NB4 (cell line): ENCODE results near the gene CLNS1A.

Experiments used
- DNase-seq: peaks from one replicate; pipeline ENCODE4 v3.0.0; 2010; ENCODE audit warnings: low read depth
- H3K4me3 ChIP-seq: one replicate; pipeline ENCODE4 v1.5.1; 2011; ENCODE audit warnings: mild to moderate bottlenecking, low read depth, low read length, moderate library complexity
- CTCF ChIP-seq: IDR thresholded peaks from one replicate; pipeline ENCODE4 v1.5.1; 2012; ENCODE audit warnings: low read depth, low read length
- MAX ChIP-seq: IDR thresholded peaks from 2 replicates; pipeline ENCODE4 v1.6.1; 2011; ENCODE audit warnings: low read depth, low read length
- MYC ChIP-seq: IDR thresholded peaks from 2 replicates; pipeline ENCODE4 v1.6.1; 2011; ENCODE audit warnings: low read depth, low read length
- POLR2A ChIP-seq: IDR thresholded peaks from 2 replicates; pipeline ENCODE4 v1.6.1; 2011; ENCODE audit warnings: mild to moderate bottlenecking; ENCODE audit not compliant: insufficient read length; ENCODE audit errors: extremely low read depth

The CLNS1A gene

GRCh38 chr11:77637345-77638165 is at the start of gene CLNS1A:
Gene CLNS1A (minus strand): TSS chr11:77637794. CDS start chr11:77637714, 80 bp downstream.
- DNase-seq = peak; percentile 99
- TF ChIP-seq MYC = peak; percentile 97
- peak; percentile 96 for TF ChIP-seq POLR2A
- TF ChIP-seq MAX = peak; percentile 88
- no peak for TF ChIP-seq CTCF
- H3K4me3 ChIP-seq = peak within 1 kb of the TSS; percentile 90

GRCh38 chr11:77687088-77687487 is 49.5 kb upstream of the CLNS1A start:
- H3K4me3 ChIP-seq = no peak overlapping the region

GRCh38 chr11:77677138-77677537 is 39.5 kb upstream of the CLNS1A start:
- TF ChIP-seq POLR2A (no peak), MYC (no peak), CTCF (no peak), MAX (no peak)
- DNase-seq = no peak
- no peak overlapping the region for H3K4me3 ChIP-seq

More at GRCh38 chr11:77687088-77687487, 49.5 kb upstream of the CLNS1A start:
- DNase-seq = no peak
- no peak for TF ChIP-seq MYC
- no peak for TF ChIP-seq CTCF
- TF ChIP-seq POLR2A = no peak
- no peak for TF ChIP-seq MAX

- no peak for DNase-seq
Observed at GRCh38 chr11:77672264-77672663, 34.7 kb upstream of the CLNS1A start.

GRCh38 chr11:77669848-77670511 is 32.4 kb upstream of the CLNS1A start:
- TF ChIP-seq CTCF (no peak), POLR2A (no peak), MYC (no peak), MAX (no peak)
- DNase-seq = no peak
- H3K4me3 ChIP-seq = no peak overlapping the region

More at GRCh38 chr11:77672264-77672663, 34.7 kb upstream of the CLNS1A start:
- H3K4me3 ChIP-seq = no peak overlapping the region
- TF ChIP-seq MYC (no peak), CTCF (no peak), POLR2A (no peak), MAX (no peak)
